Activated T-cell treated with anti-CD3 and anti-CD28 coated beads for 48 hours (primary cell): ENCODE results near the gene TUT1.
A peak's percentile ranks its signal among the peaks of the same experiment; 100 is the strongest.
"Not testable (repeated sequence)": the region's sequence is repeated elsewhere in the genome, so short reads cannot be mapped to it uniquely, and the experiment has no call there.

Source experiments
- DNase-seq: peaks from one replicate; pipeline ENCODE4 v3.0.0-alpha.2; 2020; ENCODE audit warnings: low read depth

Gene TUT1

GRCh38 chr11:62591448-62592145 is at the start of gene TUT1:
TSS of gene TUT1 (minus strand) at chr11:62591523. CDS start at chr11:62591485, 38 bp downstream.
- DNase-seq, result peak; percentile 95

GRCh38 chr11:62632492-62632891 is 41.2 kb upstream of the TUT1 start:
- DNase-seq, result no peak

GRCh38 chr11:62627713-62628112 is 36.4 kb upstream of the TUT1 start:
- DNase-seq, result no peak

- DNase-seq, result no peak
Observed at GRCh38 chr11:62622476-62623089, 31.3 kb upstream of the TUT1 start.

- DNase-seq, result peak; percentile 95
Observed at GRCh38 chr11:62621567-62622470, 30.5 kb upstream of the TUT1 start, which contains the start of gene B3GAT3. TSS of gene B3GAT3 (minus strand) at chr11:62621986. CDS start at chr11:62621947, 39 bp downstream.

GRCh38 chr11:62621027-62621566 is 29.8 kb upstream of the TUT1 start:
- DNase-seq, result no peak

- DNase-seq, result not testable (repeated sequence)
Observed at GRCh38 chr11:62616957-62617356, 25.6 kb upstream of the TUT1 start.

- DNase-seq, result no peak
Observed at GRCh38 chr11:62615521-62615920, 24.2 kb upstream of the TUT1 start.

GRCh38 chr11:62614275-62614674 is 23.0 kb upstream of the TUT1 start:
- DNase-seq, result peak; percentile 52

- DNase-seq, result no peak
Observed at GRCh38 chr11:62613291-62613778, 22.0 kb upstream of the TUT1 start.

- DNase-seq, result peak; percentile 87
Observed at GRCh38 chr11:62612366-62613290, 21.3 kb upstream of the TUT1 start, which contains the start of the genes EML3 and ROM1. TSS of gene EML3 (minus strand) at chr11:62612775. CDS start at chr11:62612457, 318 bp downstream. TSS of gene ROM1 (plus strand) at chr11:62613257. CDS start at chr11:62613282, 25 bp downstream.

GRCh38 chr11:62611705-62612365 is 20.5 kb upstream of the TUT1 start:
- DNase-seq, result peak; percentile 40

GRCh38 chr11:62610814-62611704 is 19.7 kb upstream of the TUT1 start:
- DNase-seq, result no peak

GRCh38 chr11:62610403-62610802 is 19.1 kb upstream of the TUT1 start:
- no peak for DNase-seq

GRCh38 chr11:62608776-62609175 is 17.5 kb upstream of the TUT1 start:
- DNase-seq, result no peak

- DNase-seq, result no peak
Observed at GRCh38 chr11:62607714-62608113, 16.4 kb upstream of the TUT1 start.

GRCh38 chr11:62605902-62606301 is 14.6 kb upstream of the TUT1 start:
- no peak for DNase-seq

GRCh38 chr11:62605467-62605866 is 14.1 kb upstream of the TUT1 start:
- DNase-seq, result no peak

GRCh38 chr11:62604460-62605120 is 13.3 kb upstream of the TUT1 start:
- no peak for DNase-seq
